MCF 10A (cell line): ENCODE measurements around the gene SPN. TPM values are rescaled to one million over a fixed set of nuclear protein-coding genes. Genes with fewer than 3 reads are reported as not detected.
A peak's percentile ranks its signal among the peaks of the same experiment; 100 is the strongest.
"Not testable (repeated sequence)": the region's sequence is repeated elsewhere in the genome, so short reads cannot be mapped to it uniquely, and the experiment has no call there.

Source experiments
- Bru-seq: library from RNA; stranded (reverse); fragments of 400-500 nt; gene quantifications from one replicate; lab custom pipeline; 2021; lab: Mats Ljungman, UMichigan
- BruChase-seq, 2 experiments: library from RNA; stranded (reverse); fragments of 400-500 nt; gene quantifications; one replicate each; lab custom pipeline; 2021; lab: Mats Ljungman, UMichigan
- BruUV-seq: library from RNA; stranded (reverse); fragments of 400-500 nt; replicated peaks from 2 replicates; lab custom pipeline; 2021; lab: Mats Ljungman, UMichigan
- CTCF ChIA-PET: fragments of 300-600 bp; sonication (Branson Sonifier 250); formaldehyde crosslinking; extraction: SDS; loops from one replicate; lab custom pipeline; 2021; ENCODE audit warnings: antibody characterized with exemption, inconsistent platforms; lab: Yijun Ruan, JAX
- POLR2A ChIA-PET: fragments of 300-600, 350-650 bp; sonication (Branson Sonifier 250); formaldehyde crosslinking; extraction: SDS; loops from one replicate; lab custom pipeline; 2020; ENCODE audit warnings: antibody characterized with exemption, inconsistent platforms; lab: Yijun Ruan, JAX
- DNase-seq: peaks from one replicate; pipeline ENCODE4 v3.0.0-alpha.2; 2018; ENCODE audit not compliant: unreplicated experiment
- H3K27ac Mint-ChIP-seq: one replicate; pipeline ENCODE4 v1.8.0; 2022; ENCODE audit warnings: mild to moderate bottlenecking, low read depth, mixed read lengths; ENCODE audit not compliant: unreplicated experiment
- H3K27me3 Mint-ChIP-seq: one replicate; pipeline ENCODE4 v1.8.0; 2022; ENCODE audit warnings: mixed read lengths; ENCODE audit not compliant: insufficient read depth, unreplicated experiment
- H3K36me3 Mint-ChIP-seq: one replicate; pipeline ENCODE4 v1.8.0; 2022; ENCODE audit warnings: mild to moderate bottlenecking, moderate library complexity, mixed read lengths; ENCODE audit not compliant: insufficient read depth, unreplicated experiment
- H3K4me1 Mint-ChIP-seq: one replicate; pipeline ENCODE4 v1.8.0; 2022; ENCODE audit warnings: mixed read lengths; ENCODE audit not compliant: insufficient read depth, unreplicated experiment
- H3K4me3 Mint-ChIP-seq: one replicate; pipeline ENCODE4 v1.8.0; 2022; ENCODE audit warnings: mild to moderate bottlenecking, moderate library complexity, mixed read lengths; ENCODE audit not compliant: unreplicated experiment
- H3K9me3 Mint-ChIP-seq: one replicate; pipeline ENCODE4 v1.8.0; 2022; ENCODE audit warnings: mixed read lengths; ENCODE audit not compliant: unreplicated experiment
- intact Hi-C: fragments of 100-400 bp; cut with micrococcal nuclease; formaldehyde crosslinking; loops from 2 replicates; pipeline ENCODE4 v1.14.1; 2022
- long read RNA-seq: library from polyadenylated mRNA; stranded (forward); transcript quantifications from one replicate; pipeline ENCODE4 v2.0.0, GENCODE V29; 2022
- total RNA-seq: library from RNA; stranded (reverse); gene quantifications from 2 replicates; pipeline ENCODE4 v1.2.3, GENCODE V29; 2022
- TF ChIP-seq, protein P1 (sequence below): fragments of 200-600 bp; IDR thresholded peaks from one replicate; pipeline ENCODE4 v1.8.0; 2022; ENCODE audit warnings: antibody characterized with exemption, mild to moderate bottlenecking; ENCODE audit not compliant: unreplicated experiment

Gene SPN
- not detected in 2 replicates for total RNA-seq
- not detected for Bru-seq, nascent RNA
- not detected for BruChase-seq, experiment 1, labeled RNA remaining after a 6-hour chase
- not detected for BruChase-seq, experiment 2, labeled RNA remaining after a 2-hour chase
- long read RNA-seq: 0 reads

GRCh38 chr16:29663016-29663806 is at the start of gene SPN:
SPN (plus strand) TSS chr16:29663247; CDS start chr16:29663729, 482 bp downstream.
- CTCF ChIA-PET: no interaction called here
- intact Hi-C loops: no loop called here
- POLR2A ChIA-PET: no interaction called here

DNA sequence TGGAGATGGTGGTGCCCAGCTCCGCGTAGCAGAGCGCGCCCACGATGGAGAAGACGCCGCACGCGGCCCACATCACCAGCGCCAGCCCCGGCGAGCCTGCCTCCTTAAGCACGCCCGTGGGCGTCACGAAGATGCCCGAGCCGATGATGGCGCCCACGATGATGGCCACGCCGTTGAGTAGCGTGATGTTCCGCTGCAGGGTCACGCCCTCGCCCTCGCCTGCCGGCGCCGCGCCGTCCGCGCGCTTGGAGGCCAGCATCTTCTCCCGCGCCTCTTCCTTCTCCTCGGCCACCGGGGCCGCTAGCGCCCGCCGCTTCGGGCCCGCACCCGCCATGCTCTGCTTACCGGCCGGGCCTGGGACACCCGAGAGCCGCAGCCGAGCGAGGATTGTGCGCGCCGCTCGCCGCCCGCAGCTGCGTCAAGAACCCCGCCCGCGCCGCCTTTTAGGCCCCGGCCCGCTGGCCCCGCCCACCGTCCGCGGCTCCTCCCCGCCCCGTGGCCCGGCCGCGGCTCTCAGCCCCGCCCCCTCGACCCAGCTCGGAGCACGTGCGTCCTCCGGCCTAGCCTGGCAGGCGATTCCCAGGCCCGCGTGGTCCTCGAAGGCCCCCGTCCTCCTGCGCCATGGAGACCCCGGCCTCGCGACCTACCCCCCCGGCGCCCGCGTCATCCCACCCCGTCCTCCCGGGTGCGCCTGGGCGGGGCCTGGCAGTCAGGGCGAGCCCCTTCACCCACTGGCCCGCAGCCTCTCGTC is 49.6 kb upstream of the SPN start:
- H3K9me3 Mint-ChIP-seq, intact Hi-C loops, H3K36me3 Mint-ChIP-seq, H3K27me3 Mint-ChIP-seq, H3K4me1 Mint-ChIP-seq, BruUV-seq: not testable (repeated sequence)
- H3K4me3 Mint-ChIP-seq: peak overlapping the region; percentile 86
- H3K27ac Mint-ChIP-seq: peak overlapping the region; percentile 79
- CTCF ChIA-PET: interaction anchor here (0.7 kb wide), 1 partner anchor 181 kb away, joined by 3 read pairs; no protein-coding TSS in a partner anchor
- peak; percentile 83 for DNase-seq
- POLR2A ChIA-PET: interaction anchor here (1.1 to 1.5 kb wide), 3 partner anchors 19 to 193 kb away, joined by 3 to 5 read pairs (median 4); partner anchors contain the start of gene MAZ

More at GRCh38 chr16:29663016-29663806, at the start of gene SPN:
- H3K9me3 Mint-ChIP-seq: no peaks in the 10 kb centered on the region
- no peaks in the 10 kb centered on the region for H3K4me1 Mint-ChIP-seq
- no peak within 1 kb of the TSS for H3K4me3 Mint-ChIP-seq
- BruUV-seq: no TSS peak
- no peak for DNase-seq
- H3K27ac Mint-ChIP-seq: no peak within 1 kb of the TSS
- H3K27me3 Mint-ChIP-seq: no peaks in the 10 kb centered on the region
- TF ChIP-seq, protein P1, sequence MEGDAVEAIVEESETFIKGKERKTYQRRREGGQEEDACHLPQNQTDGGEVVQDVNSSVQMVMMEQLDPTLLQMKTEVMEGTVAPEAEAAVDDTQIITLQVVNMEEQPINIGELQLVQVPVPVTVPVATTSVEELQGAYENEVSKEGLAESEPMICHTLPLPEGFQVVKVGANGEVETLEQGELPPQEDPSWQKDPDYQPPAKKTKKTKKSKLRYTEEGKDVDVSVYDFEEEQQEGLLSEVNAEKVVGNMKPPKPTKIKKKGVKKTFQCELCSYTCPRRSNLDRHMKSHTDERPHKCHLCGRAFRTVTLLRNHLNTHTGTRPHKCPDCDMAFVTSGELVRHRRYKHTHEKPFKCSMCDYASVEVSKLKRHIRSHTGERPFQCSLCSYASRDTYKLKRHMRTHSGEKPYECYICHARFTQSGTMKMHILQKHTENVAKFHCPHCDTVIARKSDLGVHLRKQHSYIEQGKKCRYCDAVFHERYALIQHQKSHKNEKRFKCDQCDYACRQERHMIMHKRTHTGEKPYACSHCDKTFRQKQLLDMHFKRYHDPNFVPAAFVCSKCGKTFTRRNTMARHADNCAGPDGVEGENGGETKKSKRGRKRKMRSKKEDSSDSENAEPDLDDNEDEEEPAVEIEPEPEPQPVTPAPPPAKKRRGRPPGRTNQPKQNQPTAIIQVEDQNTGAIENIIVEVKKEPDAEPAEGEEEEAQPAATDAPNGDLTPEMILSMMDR: no peak
- H3K36me3 Mint-ChIP-seq: no peaks in the 10 kb centered on the region

GRCh38 chr16:29614691-29615314 is 48.2 kb upstream of the SPN start:
- H3K4me1 Mint-ChIP-seq, H3K9me3 Mint-ChIP-seq, POLR2A ChIA-PET, BruUV-seq, CTCF ChIA-PET, DNase-seq, intact Hi-C loops, H3K4me3 Mint-ChIP-seq, H3K27ac Mint-ChIP-seq, H3K36me3 Mint-ChIP-seq, H3K27me3 Mint-ChIP-seq: not testable (repeated sequence)

- H3K4me3 Mint-ChIP-seq: not testable (repeated sequence)
Measured at GRCh38 chr16:29616127-29616526, 46.9 kb upstream of the SPN start.

GRCh38 chr16:29620591-29620990 is 42.5 kb upstream of the SPN start:
- POLR2A ChIA-PET, H3K27me3 Mint-ChIP-seq, BruUV-seq, H3K27ac Mint-ChIP-seq, H3K36me3 Mint-ChIP-seq, H3K4me1 Mint-ChIP-seq, DNase-seq, H3K4me3 Mint-ChIP-seq, H3K9me3 Mint-ChIP-seq, intact Hi-C loops, CTCF ChIA-PET: not testable (repeated sequence)

More at GRCh38 chr16:29616127-29616526, 46.9 kb upstream of the SPN start:
- intact Hi-C loops, CTCF ChIA-PET, POLR2A ChIA-PET, H3K4me1 Mint-ChIP-seq, H3K27me3 Mint-ChIP-seq, BruUV-seq, DNase-seq, H3K27ac Mint-ChIP-seq, H3K36me3 Mint-ChIP-seq, H3K9me3 Mint-ChIP-seq: not testable (repeated sequence)

GRCh38 chr16:29622738-29623137 is 40.3 kb upstream of the SPN start:
- intact Hi-C loops, H3K27ac Mint-ChIP-seq, BruUV-seq, H3K27me3 Mint-ChIP-seq, H3K4me3 Mint-ChIP-seq, H3K36me3 Mint-ChIP-seq, DNase-seq, H3K9me3 Mint-ChIP-seq, POLR2A ChIA-PET, H3K4me1 Mint-ChIP-seq: not testable (repeated sequence)
- CTCF ChIA-PET: interaction anchor here (0.6 kb wide), 1 partner anchor 68 kb away, joined by 3 read pairs; no protein-coding TSS in a partner anchor

DNA sequence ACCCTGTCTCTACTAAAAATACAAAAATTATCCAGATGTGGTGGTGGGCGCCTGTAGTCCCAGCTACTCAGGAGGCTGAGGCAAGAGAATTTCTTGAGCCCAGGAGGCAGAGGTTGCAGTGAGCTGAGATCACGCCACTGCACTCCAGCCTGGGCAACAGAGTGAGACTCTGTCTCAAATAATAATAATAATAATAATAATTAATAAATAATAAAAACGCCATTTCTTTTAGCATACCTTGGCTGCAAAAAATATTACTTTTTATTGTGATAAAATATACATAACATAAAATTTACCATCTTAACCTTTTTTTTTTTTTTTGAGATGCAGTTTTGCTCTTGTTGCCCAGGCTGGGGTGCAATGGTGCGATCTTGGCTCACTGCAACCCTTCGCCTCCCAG is 39.8 kb upstream of the SPN start:
- DNase-seq, H3K4me1 Mint-ChIP-seq, H3K27me3 Mint-ChIP-seq, BruUV-seq, intact Hi-C loops, H3K27ac Mint-ChIP-seq, H3K9me3 Mint-ChIP-seq, POLR2A ChIA-PET, H3K4me3 Mint-ChIP-seq, H3K36me3 Mint-ChIP-seq: not testable (repeated sequence)
- CTCF ChIA-PET: interaction anchor here (0.6 kb wide), 1 partner anchor 68 kb away, joined by 3 read pairs; no protein-coding TSS in a partner anchor
